H9 (cell line): ENCODE results near the gene SLC34A3. TPM values are rescaled to one million over a fixed set of nuclear protein-coding genes. Genes with fewer than 3 reads are reported as not detected.

Experiments used
- DNase-seq: peaks from one replicate; pipeline ENCODE4 v3.0.0-alpha.2; 2017
- H2AFZ ChIP-seq: one replicate; pipeline ENCODE4 v1.6.1; 2013; ENCODE audit warnings: mild to moderate bottlenecking, low read length, control low read depth, moderate library complexity
- H2AK5ac ChIP-seq: 2 replicates; pipeline ENCODE4 v1.6.1; 2013; ENCODE audit warnings: low read length, control low read depth, mixed read lengths; ENCODE audit not compliant: insufficient read length
- H2BK120ac ChIP-seq: one replicate; pipeline ENCODE4 v1.6.1; 2013; ENCODE audit warnings: low read depth, mild to moderate bottlenecking, low read length, control low read depth, inconsistent platforms; ENCODE audit not compliant: poor library complexity, severe bottlenecking
- H2BK12ac ChIP-seq: 2 replicates; pipeline ENCODE4 v1.6.1; 2013; ENCODE audit warnings: low read length, control low read depth, mixed read lengths, low read depth; ENCODE audit not compliant: insufficient read length
- H2BK15ac ChIP-seq: 2 replicates; pipeline ENCODE4 v1.6.1; 2013; ENCODE audit warnings: low read depth, low read length, control low read depth
- H2BK20ac ChIP-seq: one replicate; pipeline ENCODE4 v1.6.1; 2013; ENCODE audit warnings: low read depth, mild to moderate bottlenecking, low read length, control low read depth, inconsistent platforms; ENCODE audit not compliant: poor library complexity, severe bottlenecking
- H2BK5ac ChIP-seq: 2 replicates; pipeline ENCODE4 v1.6.1; 2013; ENCODE audit warnings: low read length, control low read depth, mixed read lengths; ENCODE audit not compliant: insufficient read length
- H3K14ac ChIP-seq: 2 replicates; pipeline ENCODE4 v1.6.1; 2013; ENCODE audit warnings: low read length, control low read depth; ENCODE audit not compliant: insufficient read depth
- H3K18ac ChIP-seq: 2 replicates; pipeline ENCODE4 v1.6.1; 2013; ENCODE audit warnings: low read depth, mild to moderate bottlenecking, mixed read lengths, low read length, control low read depth; ENCODE audit not compliant: insufficient read length
- H3K23ac ChIP-seq: 2 replicates; pipeline ENCODE4 v1.6.1; 2013; ENCODE audit warnings: low read length, control low read depth, mixed read lengths, low read depth; ENCODE audit not compliant: insufficient read length
- H3K23me2 ChIP-seq: 2 replicates; pipeline ENCODE4 v1.6.1; 2013; ENCODE audit warnings: low read depth, mild to moderate bottlenecking, mixed read lengths, low read length, control low read depth; ENCODE audit not compliant: insufficient read length, poor library complexity, severe bottlenecking
- H3K27ac ChIP-seq: 2 replicates; pipeline ENCODE4 v1.5.1; 2013; ENCODE audit warnings: low read length, control low read depth, mixed read lengths, low read depth; ENCODE audit not compliant: insufficient read length
- H3K27me3 ChIP-seq: 2 replicates; pipeline ENCODE4 v1.6.1; 2013; ENCODE audit warnings: low read length, control low read depth, inconsistent platforms; ENCODE audit not compliant: insufficient read depth
- H3K4ac ChIP-seq: 2 replicates; pipeline ENCODE4 v1.6.1; 2013; ENCODE audit warnings: low read depth, mild to moderate bottlenecking, control low read depth, inconsistent platforms, low read length, moderate library complexity
- H3K4me1 ChIP-seq: 2 replicates; pipeline ENCODE4 v1.6.1; 2013; ENCODE audit warnings: low read length, control low read depth, inconsistent platforms; ENCODE audit not compliant: insufficient read depth
- H3K4me2 ChIP-seq: 2 replicates; pipeline ENCODE4 v1.6.1; 2013; ENCODE audit warnings: low read length, control low read depth, mixed read lengths; ENCODE audit not compliant: insufficient read length, insufficient read depth
- H3K56ac ChIP-seq: 2 replicates; pipeline ENCODE4 v1.6.1; 2013; ENCODE audit warnings: low read depth, mild to moderate bottlenecking, mixed read lengths, low read length, control low read depth; ENCODE audit not compliant: insufficient read length
- H3K79me1 ChIP-seq: 2 replicates; pipeline ENCODE4 v1.6.1; 2013; ENCODE audit warnings: low read depth, mild to moderate bottlenecking, moderate library complexity, low read length, control low read depth, inconsistent platforms; ENCODE audit not compliant: insufficient read depth, poor library complexity, severe bottlenecking
- H3K79me2 ChIP-seq: 2 replicates; pipeline ENCODE4 v1.6.1; 2013; ENCODE audit warnings: low read length, control low read depth, inconsistent platforms; ENCODE audit not compliant: insufficient read depth
- H3K9ac ChIP-seq: 2 replicates; pipeline ENCODE4 v1.6.1; 2013; ENCODE audit warnings: low read length, control low read depth, mixed read lengths; ENCODE audit not compliant: insufficient read length; ENCODE audit errors: extremely low read depth
- H3K9me3 ChIP-seq: one replicate; pipeline ENCODE4 v1.6.1; 2013; ENCODE audit warnings: low read depth, low read length, inconsistent platforms; ENCODE audit not compliant: control insufficient read depth
- H3T11ph ChIP-seq: one replicate; pipeline ENCODE4 v1.6.1; 2013; ENCODE audit warnings: mild to moderate bottlenecking, low read length, control low read depth, inconsistent platforms
- H4K20me1 ChIP-seq: one replicate; pipeline ENCODE4 v1.6.1; 2013; ENCODE audit not compliant: control insufficient read depth, insufficient read length, insufficient read depth
- H4K5ac ChIP-seq: 2 replicates; pipeline ENCODE4 v1.6.1; 2013; ENCODE audit warnings: low read depth, mild to moderate bottlenecking, mixed read lengths, low read length, control low read depth; ENCODE audit not compliant: insufficient read length
- H4K8ac ChIP-seq: replicated peaks from 2 replicates; pipeline ENCODE4 v1.6.1; 2013; ENCODE audit warnings: low read length, control low read depth, mixed read lengths, low read depth; ENCODE audit not compliant: insufficient read length
- H4K91ac ChIP-seq: 2 replicates; pipeline ENCODE4 v1.6.1; 2013; ENCODE audit warnings: low read depth, mild to moderate bottlenecking, moderate library complexity, mixed read lengths, low read length, control low read depth; ENCODE audit not compliant: insufficient read length
- H3K27ac Mint-ChIP-seq, 3 experiments: 2 replicates in 2 of 3; 3 replicates in 1 of 3; pipeline ENCODE4 v1.8.0; 2020 to 2021; ENCODE audit warnings: mixed read lengths in 3 of 3, mild to moderate bottlenecking in 1 of 3, moderate library complexity in 1 of 3
- H3K27me3 Mint-ChIP-seq: 2 replicates; pipeline ENCODE4 v1.8.0; 2021; ENCODE audit warnings: low read depth, mild to moderate bottlenecking, moderate library complexity, mixed read lengths
- H3K36me3 Mint-ChIP-seq, 3 experiments: 2 replicates in 2 of 3; 3 replicates in 1 of 3; pipeline ENCODE4 v1.8.0; 2020 to 2021; ENCODE audit warnings: low read depth in 3 of 3, mixed read lengths in 3 of 3; ENCODE audit not compliant: insufficient read depth in 1 of 3
- H3K4me1 Mint-ChIP-seq, 2 experiments: 2 replicates each; pipeline ENCODE4 v1.8.0; 2020; ENCODE audit warnings: mixed read lengths in 2 of 2
- H3K4me3 Mint-ChIP-seq, 2 experiments: 2 replicates in 1 of 2; 3 replicates in 1 of 2; pipeline ENCODE4 v1.8.0; 2020 to 2021; ENCODE audit warnings: mild to moderate bottlenecking in 2 of 2, mixed read lengths in 2 of 2, moderate library complexity in 1 of 2
- H3K9me3 Mint-ChIP-seq, 2 experiments: 2 replicates in 1 of 2; 3 replicates in 1 of 2; pipeline ENCODE4 v1.8.0; 2020; ENCODE audit warnings: mild to moderate bottlenecking in 2 of 2, mixed read lengths in 2 of 2, moderate library complexity in 1 of 2
- CTCF ChIP-seq: fragments of 200-600 bp; sonication (generic); conservative IDR thresholded peaks from 3 replicates; pipeline ENCODE4 v1.8.0; 2021; ENCODE audit warnings: antibody characterized with exemption, mild to moderate bottlenecking
- WGBS: extraction: QIAGEN DNeasy Blood & Tissue Kit; methylation state at CpG from one replicate; pipeline ENCODE4 v1.1.7; 2013; ENCODE audit warnings: missing lambda C conversion rate, low lambda C conversion rate, mixed read lengths; ENCODE audit not compliant: insufficient read length; ENCODE audit errors: extremely low coverage; 5-methylcytosine and 5-hydroxymethylcytosine counted together
- total RNA-seq: library from RNA; stranded (reverse); gene quantifications from 2 replicates; pipeline ENCODE4 v1.2.1, GENCODE V29; 2021

Gene SLC34A3
- total RNA-seq, 1 experiment from 2014 or later, result not detected

GRCh38 chr9:137216188-137216965, 14.3 kb upstream of the SLC34A3 start:
- H3K27ac ChIP-seq, result no peak overlapping the region
- H3K9me3 ChIP-seq, result no peaks in the 10 kb centered on the region
- no peak overlapping the region for H3K18ac ChIP-seq
- WGBS, result no CpG with 5 or more reads among the region's 30 CpGs
- H3K23me2 ChIP-seq, result no peaks in the 10 kb centered on the region
- H3K79me2 ChIP-seq, result no peaks in the 10 kb centered on the region
- H3K4me1 ChIP-seq, result no peaks in the 10 kb centered on the region; the same call in 1 of the 2 replicates
- H3K23ac ChIP-seq, result no peak overlapping the region
- H3K4me2 ChIP-seq, result no peak overlapping the region
- no peak overlapping the region for H2BK12ac ChIP-seq
- H3K4me1 Mint-ChIP-seq, result peaks cover 4 to 5% of the 10 kb centered on the region in 2 experiments
- H2BK20ac ChIP-seq, result no peak overlapping the region
- no peak overlapping the region for H2BK15ac ChIP-seq
- H3K9me3 Mint-ChIP-seq, result no peaks in the 10 kb centered on the region
- no peak overlapping the region for H3K27ac Mint-ChIP-seq
- no peak overlapping the region for H4K5ac ChIP-seq
- H2AK5ac ChIP-seq, result no peak overlapping the region
- H2AFZ ChIP-seq, result no peak overlapping the region
- no peak overlapping the region for H4K91ac ChIP-seq
- H3T11ph ChIP-seq, result no peak overlapping the region
- no peak overlapping the region for H3K4me3 Mint-ChIP-seq
- no peak for TF ChIP-seq CTCF
- H3K4ac ChIP-seq, result no peak overlapping the region
- no peaks in the 10 kb centered on the region for H3K27me3 Mint-ChIP-seq
- DNase-seq, result no peak
- H2BK120ac ChIP-seq, result no peak overlapping the region
- H3K56ac ChIP-seq, result no peak overlapping the region
- no peak overlapping the region for H3K14ac ChIP-seq
- no peaks in the 10 kb centered on the region for H3K79me1 ChIP-seq
- H2BK5ac ChIP-seq, result no peak overlapping the region
- H4K8ac ChIP-seq, result no peak overlapping the region
- no peaks in the 10 kb centered on the region for H4K20me1 ChIP-seq
- H3K27me3 ChIP-seq, result no peaks in the 10 kb centered on the region
- peaks cover 3 to 23% (median 10%) of the 10 kb centered on the region in 3 experiments; a peak in 5 of 7 replicates for H3K36me3 Mint-ChIP-seq
- H3K9ac ChIP-seq, result no peak overlapping the region
